ENCODE data around the gene SLC17A8.

SLC17A8 gene

DNA sequence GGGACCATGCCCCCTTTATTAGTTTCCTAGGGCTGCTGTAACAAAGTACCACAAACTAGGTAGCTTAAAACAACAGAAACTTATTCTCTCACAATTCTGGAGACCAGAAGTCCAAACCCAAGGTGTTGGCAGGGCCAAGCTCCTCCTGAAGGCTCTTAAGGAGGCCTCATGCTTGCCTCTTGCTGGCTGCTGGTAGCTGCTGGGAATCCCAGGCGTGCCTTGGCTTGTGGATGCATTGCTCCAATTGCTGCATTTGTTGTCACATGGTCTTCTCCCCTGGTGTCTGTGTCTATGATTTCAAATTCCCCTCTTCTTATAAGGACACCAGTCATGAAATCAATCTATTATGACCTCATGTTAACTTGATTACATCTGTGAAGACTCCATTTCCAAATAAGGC is 11.2 kb downstream of the SLC17A8 start:
- in situ Hi-C loops (cut with HindIII; ENCODE audit: low sequenced_read_pairs) = no loop called here

- in situ Hi-C loops (cut with HindIII; ENCODE audit: low sequenced_read_pairs) = no loop called here
Measured at GRCh38 chr12:100371146-100371545, 14.3 kb downstream of the SLC17A8 start.

DNA sequence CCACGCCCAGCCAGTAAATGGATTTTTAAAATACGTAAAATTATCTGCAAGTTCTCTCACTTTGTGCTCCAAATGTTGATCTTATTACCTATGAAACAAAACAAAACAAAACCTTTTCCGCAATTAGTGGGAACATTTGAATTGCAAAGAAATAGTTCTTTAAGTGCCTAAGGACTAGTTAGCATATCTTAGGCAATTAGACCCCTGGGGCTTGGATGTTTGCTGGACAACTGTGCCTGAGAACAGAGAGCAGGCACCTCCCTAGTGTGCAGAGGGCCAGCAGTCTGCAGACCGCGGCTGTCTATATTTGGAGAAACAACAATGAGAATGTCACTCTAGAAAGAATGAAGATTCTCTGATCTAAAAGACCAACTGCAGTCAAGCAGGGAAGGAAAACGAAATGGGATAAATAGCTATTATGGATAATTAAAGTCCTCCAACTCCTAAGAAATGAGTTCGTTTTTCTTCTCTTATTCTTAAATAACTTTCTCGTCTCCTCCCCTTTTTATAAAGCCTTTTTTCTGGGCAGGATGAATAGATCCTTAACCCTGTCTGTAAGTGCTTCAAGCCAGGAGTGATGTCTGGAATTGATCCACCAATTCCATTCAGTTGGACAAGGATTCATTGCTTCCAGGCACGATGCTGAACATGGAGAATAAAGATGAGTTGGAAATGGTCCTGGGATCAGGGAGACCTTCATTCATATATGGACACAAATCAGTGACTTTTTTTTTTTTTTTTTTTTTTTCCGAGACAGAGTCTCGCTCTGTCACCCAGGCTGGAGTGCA is 16.2 kb downstream of the SLC17A8 start:
- in situ Hi-C loops (cut with HindIII; ENCODE audit: low sequenced_read_pairs) = no loop called here

GRCh38 chr12:100375038-100375735 is 18.3 kb downstream of the SLC17A8 start:
- in situ Hi-C loops (cut with HindIII; ENCODE audit: low sequenced_read_pairs) = loop anchor here (5.0 kb wide), 1 partner anchor 82 kb away; no protein-coding TSS in a partner anchor

DNA sequence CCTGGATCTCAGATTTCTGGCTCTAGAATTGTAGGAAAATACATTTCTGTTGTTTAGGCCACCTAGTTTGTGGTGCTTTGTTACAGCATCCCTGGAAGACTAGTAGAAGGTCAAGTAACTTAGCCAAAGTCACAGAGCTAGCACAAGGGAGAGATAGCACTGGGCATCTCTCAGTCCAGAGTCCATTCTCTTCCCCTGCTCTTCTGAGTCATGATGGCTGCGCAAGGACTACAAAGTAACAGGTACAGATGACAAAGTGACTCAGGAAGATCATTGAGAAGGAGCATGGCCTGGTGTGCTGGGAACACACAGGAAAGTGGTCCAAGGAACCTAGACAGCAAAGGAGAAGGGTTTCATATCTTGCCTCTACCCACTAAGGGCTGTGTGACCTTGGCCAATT is 19.3 kb downstream of the SLC17A8 start:
- in situ Hi-C loops (cut with HindIII; ENCODE audit: low sequenced_read_pairs) = loop anchor here (5.0 kb wide), 1 partner anchor 81 kb away; no protein-coding TSS in a partner anchor

DNA sequence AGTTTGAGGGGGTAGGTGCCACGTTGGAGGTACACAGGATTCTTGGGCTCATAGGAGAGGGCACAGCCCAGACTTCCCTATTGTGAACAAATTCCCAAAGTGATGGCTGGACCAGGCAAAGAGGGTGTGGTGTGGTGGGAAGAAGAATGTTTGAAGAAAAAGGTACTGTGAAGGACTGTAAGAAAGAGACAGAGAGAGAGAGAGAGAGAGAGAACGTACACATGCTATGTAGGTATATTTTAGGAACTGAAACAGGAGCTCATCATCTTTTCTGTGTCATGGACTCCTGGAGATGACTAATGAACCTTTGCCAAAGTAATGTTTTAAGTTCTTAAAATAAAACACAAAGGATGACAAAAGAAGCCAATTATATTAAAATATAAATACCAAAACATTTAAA is 24.5 kb downstream of the SLC17A8 start:
- in situ Hi-C loops (cut with HindIII; ENCODE audit: low sequenced_read_pairs) = no loop called here

DNA sequence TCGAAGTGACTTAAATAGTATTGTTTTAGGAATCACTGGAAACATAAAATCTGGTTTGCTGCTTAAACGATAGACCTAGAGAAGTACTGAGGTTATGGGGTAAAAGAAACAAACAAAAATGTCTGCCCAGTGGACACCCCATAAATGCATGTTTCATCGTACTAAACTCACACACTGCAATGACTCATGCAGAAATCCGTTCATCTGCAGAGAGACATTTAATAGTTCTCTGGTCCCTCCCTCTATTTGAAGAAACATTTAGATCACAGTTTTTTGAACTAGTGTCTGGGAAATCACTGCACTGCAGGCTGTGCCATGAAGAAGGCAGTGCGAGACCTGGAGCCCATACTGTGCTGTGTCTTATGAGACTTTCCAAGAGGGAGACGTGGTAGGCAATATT is 25.5 kb downstream of the SLC17A8 start:
- in situ Hi-C loops (cut with HindIII; ENCODE audit: low sequenced_read_pairs) = no loop called here

DNA sequence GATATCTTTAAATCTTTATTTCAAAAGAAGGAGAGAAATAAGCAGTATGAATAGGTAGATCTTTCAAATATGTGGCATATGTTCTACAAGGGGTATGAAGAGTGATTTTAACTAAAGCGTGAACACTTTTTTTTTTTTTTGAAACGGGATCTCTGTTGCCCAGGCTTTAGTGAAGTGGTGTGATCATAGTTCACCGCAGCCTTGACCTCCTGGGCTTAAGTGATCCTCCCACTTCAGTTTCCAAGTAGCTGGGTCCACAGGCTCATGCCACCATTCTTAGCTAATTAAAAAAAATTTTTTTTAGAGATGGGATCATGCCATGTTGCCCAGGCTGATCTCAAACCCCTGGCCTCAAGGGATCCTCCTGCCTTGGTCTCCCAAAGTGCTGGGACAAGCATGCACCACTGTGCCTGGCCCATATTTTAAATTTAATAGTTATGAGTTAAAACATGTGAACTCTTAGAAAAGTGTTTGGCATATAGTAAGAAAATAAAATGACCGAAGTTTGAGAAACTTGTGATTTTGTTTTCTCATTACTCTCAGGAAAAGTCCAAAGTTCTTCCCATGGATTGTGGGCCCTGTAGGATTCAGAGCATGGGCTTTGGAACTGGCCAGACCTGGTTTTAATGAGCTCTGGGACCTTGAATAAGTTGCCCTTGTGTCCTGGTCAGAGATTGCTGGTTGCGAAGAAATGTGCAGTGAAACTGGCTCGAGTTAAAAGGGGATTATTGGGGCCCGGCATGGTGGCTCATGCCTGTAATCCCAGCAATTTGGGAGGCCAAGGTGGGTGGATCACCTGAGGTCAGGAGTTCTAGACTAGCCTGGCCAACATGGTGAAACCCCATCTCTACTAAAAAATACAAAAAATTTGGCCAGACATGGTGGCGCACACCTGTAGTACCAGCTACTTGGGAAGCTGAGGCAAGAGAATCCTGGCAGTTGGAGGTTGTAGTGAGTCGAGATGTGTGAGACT is 27.0 kb downstream of the SLC17A8 start:
- in situ Hi-C loops (cut with HindIII; ENCODE audit: low sequenced_read_pairs) = no loop called here

DNA sequence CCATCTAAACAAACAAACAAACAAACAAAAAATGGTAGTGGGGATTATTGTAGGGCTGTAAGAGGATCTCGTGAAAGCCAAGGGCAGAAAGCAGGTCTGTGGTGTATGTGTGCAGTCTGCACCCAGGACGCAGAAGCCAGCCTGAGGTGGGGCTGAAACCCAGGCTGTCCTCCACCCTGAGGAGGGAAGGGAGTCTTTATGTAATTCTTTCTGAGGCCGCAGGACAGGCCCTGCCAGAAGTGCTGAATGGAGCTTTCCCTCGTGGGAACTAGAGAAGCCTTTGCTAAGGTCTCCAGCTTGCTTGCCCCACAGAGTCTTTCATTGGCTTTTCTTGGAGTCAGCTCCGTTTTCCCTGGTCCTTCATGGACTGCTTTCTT is 27.7 kb downstream of the SLC17A8 start:
- in situ Hi-C loops (cut with HindIII; ENCODE audit: low sequenced_read_pairs) = no loop called here

DNA sequence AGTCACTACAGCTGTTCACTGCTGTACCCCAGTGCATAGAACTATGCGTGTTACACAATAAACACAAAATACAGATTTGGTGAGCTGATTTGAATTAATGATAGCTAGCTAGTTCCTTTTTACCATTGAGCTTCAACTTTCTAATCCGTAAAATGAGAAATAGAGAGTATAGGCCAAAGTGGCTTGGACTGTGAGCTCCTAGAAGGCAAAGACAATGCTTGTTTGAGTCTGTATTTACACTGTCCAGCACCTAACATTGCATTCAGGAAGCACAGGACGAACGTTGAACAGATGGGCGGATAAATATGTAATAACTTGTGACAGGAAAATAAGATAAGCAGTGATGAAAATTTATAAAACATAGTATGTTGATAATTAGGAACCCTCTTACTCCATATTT is 31.5 kb downstream of the SLC17A8 start:
- in situ Hi-C loops (cut with HindIII; ENCODE audit: low sequenced_read_pairs) = no loop called here

DNA sequence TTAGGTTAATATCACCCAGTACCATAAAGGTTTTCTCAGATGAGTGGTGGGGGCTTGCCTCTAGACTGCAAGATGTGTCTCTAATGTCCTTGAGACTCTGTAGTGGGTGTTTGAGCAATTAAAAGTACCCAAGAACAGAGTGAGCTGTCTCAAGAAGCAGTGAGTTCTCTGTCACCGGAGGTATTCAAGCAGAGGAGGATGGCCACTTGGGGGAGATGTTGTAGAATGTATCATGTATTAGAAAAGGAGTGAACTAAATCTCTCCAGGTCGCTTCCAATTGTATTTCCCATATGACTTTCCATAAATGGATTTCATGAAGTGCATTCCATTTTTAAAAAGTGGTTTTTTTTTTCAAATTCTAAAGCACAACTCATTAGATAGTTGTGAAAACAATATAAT is 35.0 kb downstream of the SLC17A8 start:
- in situ Hi-C loops (cut with HindIII; ENCODE audit: low sequenced_read_pairs) = no loop called here

DNA sequence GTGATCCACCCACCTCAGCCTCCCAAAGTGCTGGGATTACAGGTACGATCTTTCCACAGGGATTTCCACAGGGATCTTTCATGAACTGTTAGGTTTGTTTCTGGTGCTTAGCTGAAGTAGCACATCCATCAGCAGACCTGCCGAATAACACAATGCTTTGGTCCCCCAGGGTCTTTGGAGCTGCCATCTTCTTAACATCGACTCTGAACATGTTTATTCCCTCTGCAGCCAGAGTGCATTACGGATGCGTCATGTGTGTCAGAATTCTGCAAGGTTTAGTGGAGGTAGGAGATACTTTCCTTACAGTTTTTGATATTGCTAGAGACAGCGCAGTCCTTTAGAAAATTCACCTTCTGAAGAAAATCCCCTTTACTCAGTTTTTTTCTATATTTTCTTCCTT is 36.3 kb downstream of the SLC17A8 start:
- in situ Hi-C loops (cut with HindIII; ENCODE audit: low sequenced_read_pairs) = no loop called here

DNA sequence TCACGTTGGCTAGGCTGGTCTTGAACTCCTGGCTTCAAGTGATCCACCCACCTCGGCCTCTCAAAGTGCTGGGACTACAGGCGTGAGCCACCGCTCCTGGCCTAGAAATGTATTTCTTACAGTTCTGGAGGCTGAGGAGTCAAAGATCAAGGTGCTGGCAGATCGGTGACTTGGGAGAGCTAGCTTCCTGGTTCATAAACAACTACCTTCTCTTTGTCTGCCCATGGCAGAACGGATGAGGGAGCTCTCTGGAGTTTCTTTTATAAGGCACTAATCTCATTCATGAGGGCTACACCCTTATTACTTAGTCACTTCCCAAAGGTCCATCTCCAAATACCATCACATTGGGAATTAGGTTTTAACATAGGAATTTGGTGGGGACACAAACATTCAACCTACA is 38.9 kb downstream of the SLC17A8 start:
- in situ Hi-C loops (cut with HindIII; ENCODE audit: low sequenced_read_pairs) = no loop called here

GRCh38 chr12:100398307-100398706 is 41.4 kb downstream of the SLC17A8 start:
- in situ Hi-C loops (cut with HindIII; ENCODE audit: low sequenced_read_pairs) = no loop called here

- in situ Hi-C loops (cut with HindIII; ENCODE audit: low sequenced_read_pairs) = no loop called here
Measured at GRCh38 chr12:100399095-100399494, 42.2 kb downstream of the SLC17A8 start.

GRCh38 chr12:100401660-100402059 is 44.8 kb downstream of the SLC17A8 start:
- in situ Hi-C loops (cut with HindIII; ENCODE audit: low sequenced_read_pairs) = no loop called here

DNA sequence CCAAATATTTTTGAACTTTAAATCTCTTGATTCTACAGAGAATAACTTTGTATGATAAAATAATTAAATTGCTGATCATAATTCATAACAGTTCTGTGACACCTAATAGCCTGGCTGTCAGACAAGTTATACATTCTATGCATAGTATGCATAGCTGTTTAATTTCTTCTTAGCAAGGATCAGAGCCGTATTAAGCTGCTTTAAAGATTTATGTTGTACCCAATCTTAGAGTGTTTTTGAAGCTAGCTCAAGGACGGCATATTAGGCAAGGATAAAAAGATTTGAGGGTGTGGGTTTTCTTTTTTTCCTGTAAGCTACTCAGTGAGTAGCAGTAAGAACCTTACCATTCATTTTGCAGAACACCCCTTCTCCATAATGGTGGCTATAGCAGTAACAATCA is 45.9 kb downstream of the SLC17A8 start:
- in situ Hi-C loops (cut with HindIII; ENCODE audit: low sequenced_read_pairs) = no loop called here

- in situ Hi-C loops (cut with HindIII; ENCODE audit: low sequenced_read_pairs) = no loop called here
Measured at GRCh38 chr12:100403446-100403845, 46.6 kb downstream of the SLC17A8 start.

GRCh38 chr12:100404769-100405407 is 48.0 kb downstream of the SLC17A8 start:
- in situ Hi-C loops (cut with HindIII; ENCODE audit: low sequenced_read_pairs) = no loop called here

- in situ Hi-C loops (cut with HindIII; ENCODE audit: low sequenced_read_pairs) = no loop called here
Measured at GRCh38 chr12:100413001-100413400, 56.1 kb downstream of the SLC17A8 start.

DNA sequence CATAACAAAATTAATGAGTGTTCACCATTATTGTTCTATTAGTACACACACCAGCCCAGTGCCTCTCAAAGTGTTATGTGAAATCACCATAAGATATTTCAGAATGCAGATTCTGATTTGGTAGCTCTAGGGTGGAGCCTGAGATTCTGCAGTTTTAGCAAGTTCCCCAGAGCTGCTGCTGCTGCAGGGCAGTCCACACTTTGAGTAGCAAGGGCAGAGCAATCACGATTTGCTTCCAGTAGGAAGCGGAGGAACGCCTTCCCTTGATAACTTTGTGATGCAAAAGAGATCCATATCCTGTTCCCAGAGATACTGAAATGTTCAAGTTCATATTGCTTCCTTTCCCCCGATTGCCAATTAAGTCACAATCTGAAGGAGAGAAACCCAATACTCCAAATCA is 57.9 kb downstream of the SLC17A8 start:
- in situ Hi-C loops (cut with HindIII; ENCODE audit: low sequenced_read_pairs) = no loop called here
